Gastrocnemius medialis (tissue), 4 donors: Measurements from ENCODE around the gene HYAL1. TPM values are rescaled to one million over a fixed set of nuclear protein-coding genes. Genes with fewer than 3 reads are reported as not detected.
"Not testable (repeated sequence)": the region's sequence is repeated elsewhere in the genome, so short reads cannot be mapped to it uniquely, and the experiment has no call there.

Experiments
- ATAC-seq, 2 donors: fragments of 150-250 bp; one replicate each; pipeline ENCODE4 v1.9.1; 2016
- DNase-seq, 2 donors: peaks; one replicate each; pipeline ENCODE4 v3.0.0-alpha.2; 2019
- H3K27ac ChIP-seq, 4 donors: fragments of 200-600 bp; sonication (generic); 1 replicate in 1 of 4; 2 replicates in 3 of 4; pipeline ENCODE4 v1.5.1; 2016 to 2018; ENCODE audit warnings: mild to moderate bottlenecking in 2 of 4, moderate library complexity in 1 of 4
- H3K27me3 ChIP-seq, 3 donors: fragments of 200-600 bp; sonication (generic) in 2 of 3; 1 replicate in 1 of 3; 2 replicates in 2 of 3; pipeline versions ENCODE4 v1.5.1 to v1.6.0; 2016 to 2019; ENCODE audit warnings: mild to moderate bottlenecking in 1 of 3, moderate library complexity in 1 of 3
- H3K36me3 ChIP-seq, 2 donors: fragments of 200-600 bp; sonication (generic) in 1 of 2; one replicate each; pipeline ENCODE4 v1.5.1; 2017 to 2018
- H3K4me1 ChIP-seq, 2 donors: fragments of 200-600 bp; sonication (generic) in 1 of 2; one replicate each; pipeline ENCODE4 v1.5.1; 2016 to 2017; ENCODE audit warnings: mild to moderate bottlenecking in 2 of 2
- H3K4me3 ChIP-seq, 4 donors: fragments of 200-600 bp; sonication (generic) in 3 of 4; 1 replicate in 1 of 4; 2 replicates in 3 of 4; pipeline ENCODE4 v1.5.1; 2016 to 2019; ENCODE audit warnings: mild to moderate bottlenecking in 2 of 4
- H3K9me3 ChIP-seq, 3 donors: fragments of 200-600 bp; sonication (generic) in 2 of 3; 1 replicate in 1 of 3; 2 replicates in 2 of 3; pipeline ENCODE4 v1.5.1; 2016 to 2019
- CTCF ChIP-seq, 5 experiments: fragments of 450-650 bp in 3 of 5; fragments of 200-600 bp in 2 of 5; sonication (generic) in 2 of 5; IDR thresholded peaks in 4 of 5; conservative IDR thresholded peaks in 1 of 5; 1 replicate in 4 of 5; 2 replicates in 1 of 5; pipeline ENCODE4 v1.5.1; 2016 to 2019; ENCODE audit warnings: antibody characterized with exemption in 5 of 5, mild to moderate bottlenecking in 3 of 5, moderate library complexity in 3 of 5
- POLR2A ChIP-seq, 2 donors: fragments of 450-650 bp; IDR thresholded peaks; one replicate each; pipeline ENCODE4 v1.6.1; 2017; ENCODE audit warnings: antibody characterized with exemption in 2 of 2, mild to moderate bottlenecking in 2 of 2, moderate library complexity in 2 of 2
- in situ Hi-C, 4 donors: fragments of 200-750 bp; cut with MboI; loops; one replicate each; pipeline versions ENCODE4 v1.15.0 to v1.8.0; 2017; ENCODE audit warnings: low sequenced_read_pairs in 4 of 4
- intact Hi-C: fragments of 100-400 bp; cut with DNase I; formaldehyde crosslinking; loops from one replicate; pipeline ENCODE4 v1.15.1; 2023; ENCODE audit warnings: low total_unique reads
- total RNA-seq, 4 donors: library from RNA; depleted of rRNA; stranded (reverse); fragments of >200 nt; gene quantifications; one replicate each; pipeline versions ENCODE4 v1.1.0 to v1.2.3, GENCODE V29; 2016

Gene HYAL1
- total RNA-seq, 4 donors from 2014 or later = 3.6 to 14.6 (median 9.1) TPM

GRCh38 chr3:50289130-50289529, 14.2 kb downstream of the HYAL1 start:
- H3K9me3 ChIP-seq = no peaks in the 10 kb centered on the region
- no peak overlapping the region for H3K27ac ChIP-seq
- H3K4me1 ChIP-seq = peaks cover 20 to 23% of the 10 kb centered on the region in 2 donors
- no peak overlapping the region for H3K4me3 ChIP-seq
- DNase-seq (no peak), ATAC-seq (no peak)
- H3K27me3 ChIP-seq = no peaks in the 10 kb centered on the region
- intact Hi-C loops = no loop called here
- H3K36me3 ChIP-seq = peaks cover 0 to 38% of the 10 kb centered on the region in 2 donors
- in situ Hi-C loops = loop anchor here in 1 of 4 donors (25.0 kb wide), 1 partner anchor 352 kb away; the partner anchor contains the start of genes MON1A and RBM6
- no peak for TF ChIP-seq POLR2A (IDR thresholded peaks at IDR 0.05)
- no peak for TF ChIP-seq CTCF (IDR thresholded peaks at IDR 0.05 in 4 of 5, conservative IDR thresholded peaks at IDR 0.05 in 1 of 5)

- Histone ChIP-seq H3K27me3 (no peaks in the 10 kb centered on the region), H3K36me3 (peaks cover 0 to 38% of the 10 kb centered on the region in 2 donors), H3K4me3 (no peak overlapping the region), H3K9me3 (no peaks in the 10 kb centered on the region), H3K27ac (peak overlapping the region in 1 of 4 donors; percentile 41), H3K4me1 (peaks cover 18 to 22% of the 10 kb centered on the region in 2 donors)
- intact Hi-C loops (no loop called here), in situ Hi-C loops (loop anchor here in 1 of 4 donors (25.0 kb wide), 1 partner anchor 351 kb away; the partner anchor contains the start of genes MON1A and RBM6)
- no peak for ATAC-seq
- no peak for DNase-seq
- no peak for TF ChIP-seq POLR2A (IDR thresholded peaks at IDR 0.05)
- TF ChIP-seq CTCF (IDR thresholded peaks at IDR 0.05 in 4 of 5, conservative IDR thresholded peaks at IDR 0.05 in 1 of 5) = no peak
Measured at GRCh38 chr3:50288387-50289007, 14.9 kb downstream of the HYAL1 start.

GRCh38 chr3:50287262-50287661, 16.1 kb downstream of the HYAL1 start:
- TF ChIP-seq POLR2A (IDR thresholded peaks at IDR 0.05) (no peak), CTCF (IDR thresholded peaks at IDR 0.05 in 4 of 5, conservative IDR thresholded peaks at IDR 0.05 in 1 of 5) (no peak)
- ATAC-seq (no peak), DNase-seq (no peak)
- Histone ChIP-seq H3K36me3 (peaks cover 0 to 38% of the 10 kb centered on the region in 2 donors), H3K4me1 (peaks cover 8 to 13% of the 10 kb centered on the region in 2 donors), H3K9me3 (no peaks in the 10 kb centered on the region), H3K4me3 (no peak overlapping the region), H3K27me3 (no peaks in the 10 kb centered on the region), H3K27ac (peak overlapping the region in 1 of 4 donors; percentile 41)
- in situ Hi-C loops (loop anchor here in 1 of 4 donors (25.0 kb wide), 1 partner anchor 350 kb away; the partner anchor contains the start of genes MON1A and RBM6), intact Hi-C loops (no loop called here)

GRCh38 chr3:50286322-50287227, 16.8 kb downstream of the HYAL1 start:
- peaks cover 0 to 38% of the 10 kb centered on the region in 2 donors for H3K36me3 ChIP-seq
- no peak for TF ChIP-seq CTCF (IDR thresholded peaks at IDR 0.05 in 4 of 5, conservative IDR thresholded peaks at IDR 0.05 in 1 of 5)
- no peak for TF ChIP-seq POLR2A (IDR thresholded peaks at IDR 0.05)
- in situ Hi-C loops = loop anchor here in 1 of 4 donors (25.0 kb wide), 1 partner anchor 349 kb away; the partner anchor contains the start of genes MON1A and RBM6
- no peaks in the 10 kb centered on the region for H3K27me3 ChIP-seq
- H3K27ac ChIP-seq = peak overlapping the region in 1 of 4 donors; percentile 41
- peaks cover 8 to 12% of the 10 kb centered on the region in 2 donors for H3K4me1 ChIP-seq
- intact Hi-C loops = no loop called here
- no peak overlapping the region for H3K4me3 ChIP-seq
- no peak for DNase-seq
- H3K9me3 ChIP-seq = no peaks in the 10 kb centered on the region
- ATAC-seq = no peak

- intact Hi-C loops, H3K9me3 ChIP-seq, DNase-seq, H3K27me3 ChIP-seq, H3K4me3 ChIP-seq, H3K27ac ChIP-seq, ATAC-seq: not testable (repeated sequence)
- H3K4me1 ChIP-seq = peaks cover 4 to 12% of the 10 kb centered on the region in 2 donors
- in situ Hi-C loops = loop anchor here in 1 of 4 donors (25.0 kb wide), 1 partner anchor 347 kb away; the partner anchor contains the start of genes MON1A and RBM6
- H3K36me3 ChIP-seq = peaks cover 0 to 22% of the 10 kb centered on the region in 2 donors
Measured at GRCh38 chr3:50284121-50284520, 19.3 kb downstream of the HYAL1 start.
